ENCODE measurements around the gene NUTF2. TPM values are rescaled to one million over a fixed set of nuclear protein-coding genes. Genes with fewer than 3 reads are reported as not detected.

NUTF2 gene
- total RNA-seq, 1 donor from 2014 or later: 121 TPM

DNA sequence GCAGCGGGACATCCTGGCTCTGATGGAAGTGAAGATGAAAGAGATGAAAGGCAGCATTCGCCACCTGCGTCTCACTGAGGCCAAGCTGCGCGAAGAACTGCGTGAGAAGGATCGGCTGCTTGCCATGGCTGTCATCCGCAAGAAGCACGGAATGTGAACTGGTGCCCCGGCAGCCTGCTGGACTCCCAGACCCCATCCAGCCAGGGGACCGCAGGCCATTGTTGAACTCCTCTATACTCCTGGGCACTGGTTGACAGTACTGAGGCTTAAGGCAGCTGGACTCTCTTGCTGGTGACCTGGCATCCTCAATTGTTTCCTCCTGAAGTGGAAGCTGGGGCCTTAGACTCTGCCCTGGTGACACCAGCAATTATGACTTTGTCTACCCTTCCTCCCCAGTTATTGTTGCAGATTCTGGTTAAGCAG, 3.4 kb upstream of the NUTF2 start:
- peak overlapping the region; percentile 91 for H3K27ac Mint-ChIP-seq (ENCODE audit: unreplicated experiment)
- TF ChIP-seq, protein P1, sequence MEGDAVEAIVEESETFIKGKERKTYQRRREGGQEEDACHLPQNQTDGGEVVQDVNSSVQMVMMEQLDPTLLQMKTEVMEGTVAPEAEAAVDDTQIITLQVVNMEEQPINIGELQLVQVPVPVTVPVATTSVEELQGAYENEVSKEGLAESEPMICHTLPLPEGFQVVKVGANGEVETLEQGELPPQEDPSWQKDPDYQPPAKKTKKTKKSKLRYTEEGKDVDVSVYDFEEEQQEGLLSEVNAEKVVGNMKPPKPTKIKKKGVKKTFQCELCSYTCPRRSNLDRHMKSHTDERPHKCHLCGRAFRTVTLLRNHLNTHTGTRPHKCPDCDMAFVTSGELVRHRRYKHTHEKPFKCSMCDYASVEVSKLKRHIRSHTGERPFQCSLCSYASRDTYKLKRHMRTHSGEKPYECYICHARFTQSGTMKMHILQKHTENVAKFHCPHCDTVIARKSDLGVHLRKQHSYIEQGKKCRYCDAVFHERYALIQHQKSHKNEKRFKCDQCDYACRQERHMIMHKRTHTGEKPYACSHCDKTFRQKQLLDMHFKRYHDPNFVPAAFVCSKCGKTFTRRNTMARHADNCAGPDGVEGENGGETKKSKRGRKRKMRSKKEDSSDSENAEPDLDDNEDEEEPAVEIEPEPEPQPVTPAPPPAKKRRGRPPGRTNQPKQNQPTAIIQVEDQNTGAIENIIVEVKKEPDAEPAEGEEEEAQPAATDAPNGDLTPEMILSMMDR (IDR thresholded peaks at IDR 0.05): no peak
- H3K4me3 Mint-ChIP-seq (ENCODE audit: unreplicated experiment): peak overlapping the region; percentile 93
- no peaks in the 10 kb centered on the region for H3K9me3 Mint-ChIP-seq (ENCODE audit: unreplicated experiment)
- no peaks in the 10 kb centered on the region for H3K36me3 Mint-ChIP-seq (ENCODE audit: unreplicated experiment)
- DNase-seq (ENCODE audit: extremely low spot score, unreplicated experiment): no peak
- H3K27me3 Mint-ChIP-seq (ENCODE audit: unreplicated experiment): no peaks in the 10 kb centered on the region
- H3K4me1 Mint-ChIP-seq (ENCODE audit: unreplicated experiment): peaks cover 47% of the 10 kb centered on the region

DNA sequence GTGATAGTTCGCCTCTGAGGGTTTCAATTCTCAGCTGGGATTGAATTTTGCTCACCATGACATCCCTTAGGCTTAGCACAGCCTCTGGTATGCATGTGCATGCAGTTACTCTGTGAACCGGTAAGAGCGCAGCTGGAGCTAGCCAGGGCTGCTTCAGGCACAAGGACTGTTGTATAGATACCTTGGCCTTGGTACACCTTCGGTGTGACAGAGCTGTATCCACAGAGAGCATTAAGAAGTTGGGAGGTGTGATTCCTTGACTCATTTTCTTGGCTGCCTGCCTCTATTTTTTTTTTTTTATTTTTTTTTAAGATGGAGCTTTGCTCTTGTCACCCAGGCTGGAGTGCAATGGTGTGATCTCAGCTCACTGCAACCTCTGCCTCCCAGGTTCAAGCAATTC, 2.2 kb upstream of the NUTF2 start:
- Mint-ChIP-seq H3K27ac (ENCODE audit: unreplicated experiment) (peak overlapping the region; percentile 34), H3K36me3 (ENCODE audit: unreplicated experiment) (no peaks in the 10 kb centered on the region), H3K27me3 (ENCODE audit: unreplicated experiment) (no peaks in the 10 kb centered on the region), H3K4me1 (ENCODE audit: unreplicated experiment) (peaks cover 51% of the 10 kb centered on the region), H3K4me3 (ENCODE audit: unreplicated experiment) (peak overlapping the region; percentile 44), H3K9me3 (ENCODE audit: unreplicated experiment) (no peaks in the 10 kb centered on the region)
- TF ChIP-seq, protein P1 (IDR thresholded peaks at IDR 0.05): no peak
- no peak for DNase-seq (ENCODE audit: extremely low spot score, unreplicated experiment)

DNA sequence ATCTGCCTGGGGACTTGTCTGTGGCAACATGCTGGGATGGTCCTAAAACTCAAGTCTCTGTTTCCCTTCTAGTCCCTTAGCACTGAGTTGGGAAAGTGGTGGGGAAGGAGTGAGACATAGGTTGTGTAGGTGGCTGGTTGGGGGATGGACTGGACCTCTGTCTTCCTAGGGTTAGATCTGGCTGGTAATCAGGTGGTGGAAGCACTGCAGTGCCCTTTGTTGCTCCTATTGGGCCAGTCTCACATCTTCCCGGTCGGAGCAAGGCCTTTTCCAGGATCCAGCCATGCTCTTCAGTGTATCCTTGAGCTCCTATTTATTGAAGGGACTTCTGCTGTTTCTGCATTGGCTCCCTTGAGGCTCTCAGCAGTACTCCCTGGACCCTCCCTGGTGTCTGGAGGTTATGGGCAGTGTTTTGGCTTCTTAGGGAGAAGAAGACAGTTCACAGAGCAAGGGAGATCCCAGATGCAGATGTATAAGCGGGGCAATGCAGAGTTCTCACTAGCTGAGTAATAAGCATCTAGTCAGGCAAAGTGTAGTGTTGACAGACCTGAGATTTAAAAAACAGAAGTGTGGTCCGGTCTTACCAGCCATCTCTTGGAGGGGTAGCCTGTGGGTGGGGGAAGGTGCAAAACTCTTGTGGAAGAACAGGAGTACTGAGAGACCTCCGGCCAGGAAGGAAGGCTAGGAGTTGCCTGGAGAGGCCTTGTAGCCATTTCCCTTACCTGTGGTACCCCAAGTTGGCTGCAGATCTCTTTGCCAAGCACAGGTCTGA, 1.3 kb upstream of the NUTF2 start:
- TF ChIP-seq, protein P1 (IDR thresholded peaks at IDR 0.05): no peak
- no peaks in the 10 kb centered on the region for H3K9me3 Mint-ChIP-seq (ENCODE audit: unreplicated experiment)
- H3K36me3 Mint-ChIP-seq (ENCODE audit: unreplicated experiment): no peaks in the 10 kb centered on the region
- no peaks in the 10 kb centered on the region for H3K27me3 Mint-ChIP-seq (ENCODE audit: unreplicated experiment)
- peak overlapping the region; percentile 80 for H3K4me3 Mint-ChIP-seq (ENCODE audit: unreplicated experiment)
- H3K4me1 Mint-ChIP-seq (ENCODE audit: unreplicated experiment): peaks cover 53% of the 10 kb centered on the region
- H3K27ac Mint-ChIP-seq (ENCODE audit: unreplicated experiment): peak overlapping the region; percentile 96
- no peak for DNase-seq (ENCODE audit: extremely low spot score, unreplicated experiment)

DNA sequence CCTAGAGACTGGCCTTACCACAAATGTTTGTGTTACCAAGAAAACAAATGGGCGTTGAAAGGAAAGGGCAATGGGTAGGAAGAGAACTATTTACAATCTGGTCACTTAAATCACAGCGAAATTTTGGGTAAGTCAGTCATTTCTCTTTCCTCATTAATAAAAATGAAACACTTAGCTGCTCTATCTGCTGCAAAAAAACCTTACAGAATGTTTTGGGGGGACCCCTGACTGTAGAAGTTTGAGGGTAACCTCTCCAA, 742 bp upstream of the NUTF2 start:
- H3K27me3 Mint-ChIP-seq (ENCODE audit: unreplicated experiment): no peaks in the 10 kb centered on the region
- TF ChIP-seq, protein P1 (IDR thresholded peaks at IDR 0.05): no peak
- DNase-seq (ENCODE audit: extremely low spot score, unreplicated experiment): no peak
- peaks cover 53% of the 10 kb centered on the region for H3K4me1 Mint-ChIP-seq (ENCODE audit: unreplicated experiment)
- H3K36me3 Mint-ChIP-seq (ENCODE audit: unreplicated experiment): no peaks in the 10 kb centered on the region
- peak overlapping the region; percentile 96 for H3K27ac Mint-ChIP-seq (ENCODE audit: unreplicated experiment)
- H3K4me3 Mint-ChIP-seq (ENCODE audit: unreplicated experiment): peak overlapping the region; percentile 80
- no peaks in the 10 kb centered on the region for H3K9me3 Mint-ChIP-seq (ENCODE audit: unreplicated experiment)

DNA sequence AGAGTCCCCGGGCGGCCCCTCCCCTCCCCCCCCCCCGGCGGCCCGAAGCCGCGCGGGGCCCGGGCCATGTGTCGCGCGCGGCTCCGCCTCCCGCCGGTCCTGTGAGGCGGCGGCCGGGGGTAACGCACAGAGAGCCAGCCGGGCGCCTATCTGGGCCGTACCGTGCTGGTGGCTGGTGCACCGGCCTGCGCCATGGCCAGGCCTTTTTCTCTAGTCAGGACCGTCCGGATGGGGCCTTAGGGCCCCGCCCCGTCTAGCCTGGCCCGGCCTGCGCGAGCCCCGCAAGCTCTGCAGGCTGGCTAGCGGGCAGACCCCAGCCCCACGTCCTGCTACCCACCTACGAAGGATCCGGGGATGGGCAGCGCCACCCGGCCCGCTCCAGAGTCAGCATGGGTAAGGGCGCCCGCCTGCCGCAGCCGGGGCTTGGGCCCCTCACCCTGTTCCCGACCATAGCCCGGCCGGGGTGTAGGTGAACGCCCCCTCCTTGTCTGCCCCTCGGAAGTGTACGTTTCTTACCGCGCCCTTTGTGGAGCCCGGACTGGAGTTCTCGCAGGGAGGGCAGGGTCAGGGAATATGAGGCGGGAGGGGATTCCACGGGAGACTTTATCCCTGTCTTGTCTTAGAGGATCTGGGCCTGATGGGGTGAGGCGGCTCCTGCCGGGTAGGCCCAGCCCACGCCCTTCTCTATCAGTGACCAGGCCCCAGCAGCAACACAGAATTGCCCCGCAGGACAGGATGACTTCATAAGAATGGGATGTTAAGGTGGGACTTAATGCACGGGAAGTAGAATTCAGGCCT, 530 bp downstream of the NUTF2 start, which contains the start of gene CENPT:
Gene CENPT, minus strand, starts transcription at position 630 of the 798 bp plus-strand sequence. CDS start 13,834 bp downstream, outside the sequence.
- DNase-seq (ENCODE audit: extremely low spot score, unreplicated experiment): no peak
- Mint-ChIP-seq H3K9me3 (ENCODE audit: unreplicated experiment) (no peaks in the 10 kb centered on the region), H3K36me3 (ENCODE audit: unreplicated experiment) (no peaks in the 10 kb centered on the region), H3K4me1 (ENCODE audit: unreplicated experiment) (peaks cover 49% of the 10 kb centered on the region), H3K27me3 (ENCODE audit: unreplicated experiment) (no peaks in the 10 kb centered on the region), H3K27ac (ENCODE audit: unreplicated experiment) (peak within 1 kb of the TSS; percentile 96), H3K4me3 (ENCODE audit: unreplicated experiment) (peak within 1 kb of the TSS; percentile 90)
- TF ChIP-seq, protein P1 (IDR thresholded peaks at IDR 0.05): no peak

Measured in osteocyte (in vitro differentiated cells).